Heart left ventricle (tissue), 16 donors: ENCODE data around the gene OLIG2. TPM values are rescaled to one million over a fixed set of nuclear protein-coding genes. Genes with fewer than 3 reads are reported as not detected.

Experiments
- ATAC-seq, 4 donors: fragments of 200-7000 bp; cut with Tn5 transposase; one replicate each; pipeline ENCODE4 v1.9.1; 2020 to 2022; ENCODE audit warnings: moderate library complexity in 4 of 4, mild to moderate bottlenecking in 3 of 4, moderate number of reproducible peaks in 1 of 4
- DNase-seq, 5 donors: peaks; one replicate each; pipeline ENCODE4 v3.0.0-alpha.2; 2020
- H3K27ac ChIP-seq, 12 donors: fragments of 200-600 bp; sonication (generic) in 4 of 12; one replicate each; pipeline versions ENCODE4 v1.5.0 to v1.8.0; 2016 to 2022; ENCODE audit warnings: mild to moderate bottlenecking in 2 of 12
- H3K27me3 ChIP-seq, 9 donors: fragments of 200-600 bp; sonication (generic) in 2 of 9; one replicate each; pipeline versions ENCODE4 v1.5.1 to v1.8.0; 2016 to 2022; ENCODE audit warnings: mild to moderate bottlenecking in 3 of 9
- H3K36me3 ChIP-seq, 9 donors: fragments of 200-600 bp; sonication (generic) in 2 of 9; one replicate each; pipeline versions ENCODE4 v1.5.0 to v1.8.0; 2018 to 2022; ENCODE audit warnings: mild to moderate bottlenecking in 2 of 9
- H3K4me1 ChIP-seq, 12 donors: fragments of 200-600 bp; sonication (generic) in 4 of 12; one replicate each; pipeline versions ENCODE4 v1.5.0 to v1.8.0; 2016 to 2022; ENCODE audit warnings: mild to moderate bottlenecking in 3 of 12
- H3K4me3 ChIP-seq, 12 donors: fragments of 200-600 bp; sonication (generic) in 4 of 12; one replicate each; pipeline versions ENCODE4 v1.5.0 to v1.8.0; 2017 to 2022; ENCODE audit warnings: mild to moderate bottlenecking in 9 of 12, moderate library complexity in 4 of 12
- H3K9me3 ChIP-seq, 12 donors: fragments of 200-600 bp; sonication (generic) in 4 of 12; one replicate each; pipeline versions ENCODE4 v1.5.0 to v1.8.0; 2016 to 2022; ENCODE audit warnings: mild to moderate bottlenecking in 1 of 12
- CTCF ChIP-seq, 12 donors: fragments of 200-600 bp; sonication (generic) in 4 of 12; IDR thresholded peaks; one replicate each; pipeline versions ENCODE4 v1.5.0 to v1.8.0; 2018 to 2022; ENCODE audit warnings: antibody characterized with exemption in 12 of 12, mild to moderate bottlenecking in 5 of 12
- POLR2A ChIP-seq, 2 donors: fragments of 450-650 bp; IDR thresholded peaks; one replicate each; pipeline ENCODE4 v1.6.1; 2017; ENCODE audit warnings: antibody characterized with exemption in 2 of 2, mild to moderate bottlenecking in 2 of 2, moderate library complexity in 2 of 2
- WGBS, 4 donors: extraction: QIAGEN DNeasy Blood & Tissue Kit in 2 of 4; methylation state at CpG; one replicate each; pipeline versions ENCODE4 v1.1.5 to v1.1.7; 2013 to 2018; 5-methylcytosine and 5-hydroxymethylcytosine counted together
- intact Hi-C, 10 donors: fragments of 100-400 bp; cut with DNase I; formaldehyde crosslinking; loops; one replicate each; pipeline versions ENCODE4 v1.11.1 to v1.14.2; 2022
- polyA plus RNA-seq, 2 donors: library from polyadenylated mRNA; stranded (reverse); fragments of 200-250 nt; gene quantifications; one replicate each; pipeline ENCODE4 v1.2.3, GENCODE V29; 2013
- total RNA-seq, 9 donors: library from RNA; depleted of rRNA in 2 of 9; stranded (reverse); fragments of >200 nt in 2 of 9; fragmentation: NEBNext Ultra II Directional in 3 of 9; extraction: Animal tissue kit (Norgen Biotek cat#: 25700) in 3 of 9; gene quantifications; one replicate each; pipeline versions ENCODE4 v1.1.0 to v1.2.4, GENCODE V29; 2016 to 2023
- donor health status: ischemic (EF 13 %, LVEDD 7.1; RV severe dilation, severe dysfunction).
- donor health status: healthy with polysubstance abuse.
- donor health status: DM: no; HTN: yes; CAD: no.
- donor health status: DM: no; HTN: no; CAD: no.
- donor health status: ischemic (EF 25% LVEDD 6.9; RV normal size, moderate dysfunction).
- donor health status: ischemic (EF 25% LVEDD 5.7; RV mildly dilated, moderate dysfunction).
- donor health status: healthy.
- donor health status: DM: yes; HTN: yes; CAD: no.
- donor health status: ischemic (EF 35%, LVEDD 5.7; RV mildly dilated, moderate dysfunction).
- donor health status: nonischemic (EF 11% LVEDD 7.7; RV severe dilation, severe dysfunction).
- donor health status: DM: yes; HTN: yes; CAD: no.
- donor health status: PGD.
- donor health status: ischemic (EF 29% LVEDD 5.4; RV normal size, mild dysfunction).
- donor health status: nonischemic (EF 23%, LVEDD 6.1; RV moderate dilation, normal function).

Gene OLIG2
- total and polyA plus RNA-seq, 11 donors, result not detected

DNA sequence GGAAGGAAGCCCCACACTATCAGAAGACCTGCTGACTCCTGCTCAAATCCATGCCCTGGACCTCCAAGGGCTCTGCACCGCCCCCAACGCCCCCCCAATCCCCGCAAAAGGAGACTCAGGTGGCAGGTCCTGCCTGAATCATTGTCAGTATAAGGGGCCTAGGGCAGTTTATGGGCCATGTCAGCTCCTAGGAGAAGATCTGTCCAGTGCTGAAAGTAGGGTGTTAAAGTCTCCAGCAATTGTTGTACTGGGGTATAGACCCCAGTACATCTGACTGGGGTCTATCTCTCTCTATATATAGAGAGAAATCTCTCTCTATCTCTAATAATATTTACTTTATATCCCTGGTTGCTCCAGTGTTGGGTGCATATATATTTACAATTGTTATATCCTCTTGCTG lies 12.1 kb upstream of the OLIG2 start:
- Histone ChIP-seq H3K4me3 (no peak overlapping the region), H3K27ac (no peak overlapping the region), H3K4me1 (peaks cover 0 to 18% (median 0%) of the 10 kb centered on the region in 12 donors), H3K9me3 (peaks cover 0 to 4% (median 0%) of the 10 kb centered on the region in 12 donors), H3K36me3 (no peaks in the 10 kb centered on the region), H3K27me3 (peaks cover 0 to 72% (median 34%) of the 10 kb centered on the region in 9 donors)
- intact Hi-C loops, result no loop called here
- no peak for DNase-seq
- TF ChIP-seq CTCF (IDR thresholded peaks at IDR 0.05), result no peak
- no peak for TF ChIP-seq POLR2A (IDR thresholded peaks at IDR 0.05)
- 61 to 67% (median 64%) methylated on average over 3 of the region's 3 CpGs for WGBS, 4 donors
- ATAC-seq, result no peak

GRCh38 chr21:33014331-33014730 lies 11.4 kb upstream of the OLIG2 start:
- Histone ChIP-seq H3K4me3 (no peak overlapping the region), H3K27ac (no peak overlapping the region), H3K27me3 (peaks cover 2 to 79% (median 38%) of the 10 kb centered on the region in 9 donors), H3K4me1 (peaks cover 0 to 16% (median 0%) of the 10 kb centered on the region in 12 donors), H3K36me3 (no peaks in the 10 kb centered on the region), H3K9me3 (peaks cover 0 to 4% (median 0%) of the 10 kb centered on the region in 12 donors)
- TF ChIP-seq POLR2A (IDR thresholded peaks at IDR 0.05) (no peak), CTCF (IDR thresholded peaks at IDR 0.05) (no peak)
- no peak for DNase-seq
- no peak for ATAC-seq
- WGBS, 4 donors, result 58 to 72% (median 65%) methylated on average over 2 of the region's 2 CpGs
- intact Hi-C loops, result no loop called here

GRCh38 chr21:33015096-33015495 lies 10.6 kb upstream of the OLIG2 start:
- WGBS, 4 donors, result 24 to 48% (median 34%) methylated on average over 4 of the region's 4 CpGs
- no peak for ATAC-seq

DNA sequence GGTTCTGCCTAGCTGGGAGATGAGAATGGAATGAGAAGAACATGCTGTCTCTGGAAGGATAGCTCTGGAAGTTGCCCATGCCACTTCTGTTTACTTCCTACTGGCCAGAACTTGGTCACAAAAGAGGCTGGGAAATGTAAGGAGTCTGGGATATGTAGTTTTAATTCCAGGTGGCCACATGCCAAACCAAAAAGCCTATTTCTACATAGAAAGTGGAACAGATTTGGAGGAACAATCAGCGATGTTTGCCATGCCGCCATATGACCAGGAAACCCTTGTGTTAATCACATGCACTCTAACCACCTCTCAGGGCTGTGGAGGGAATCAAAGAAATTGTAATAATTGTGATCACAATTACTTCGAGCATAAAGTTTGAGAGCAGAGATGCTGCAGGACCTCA lies 10.0 kb upstream of the OLIG2 start:
- 80 to 87% (median 83%) methylated on average over 3 of the region's 3 CpGs for WGBS, 4 donors

More at GRCh38 chr21:33015096-33015495, 10.6 kb upstream of the OLIG2 start:
- H3K27ac ChIP-seq, result no peak overlapping the region
- TF ChIP-seq CTCF (IDR thresholded peaks at IDR 0.05), result no peak
- TF ChIP-seq POLR2A (IDR thresholded peaks at IDR 0.05), result no peak
- peaks cover 0 to 23% (median 5%) of the 10 kb centered on the region in 12 donors for H3K4me1 ChIP-seq
- no peak for DNase-seq
- intact Hi-C loops, result no loop called here
- H3K4me3 ChIP-seq, result no peak overlapping the region
- H3K9me3 ChIP-seq, result peaks cover 0 to 4% (median 0%) of the 10 kb centered on the region in 12 donors
- H3K27me3 ChIP-seq, result peaks cover 10 to 81% (median 46%) of the 10 kb centered on the region in 9 donors
- no peaks in the 10 kb centered on the region for H3K36me3 ChIP-seq

More for the DNA sequence above, 10.0 kb upstream of the OLIG2 start:
- ATAC-seq (no peak), DNase-seq (no peak)
- Histone ChIP-seq H3K4me1 (peaks cover 0 to 25% (median 6%) of the 10 kb centered on the region in 12 donors), H3K27me3 (peaks cover 17 to 81% (median 51%) of the 10 kb centered on the region in 9 donors), H3K9me3 (peaks cover 0 to 4% (median 0%) of the 10 kb centered on the region in 12 donors), H3K36me3 (no peaks in the 10 kb centered on the region), H3K4me3 (no peak overlapping the region), H3K27ac (no peak overlapping the region)
- TF ChIP-seq CTCF (IDR thresholded peaks at IDR 0.05), result no peak
- TF ChIP-seq POLR2A (IDR thresholded peaks at IDR 0.05), result no peak
- intact Hi-C loops, result no loop called here
